T-helper 2 cell treated with Interferon-gamma antibody and Interleukin-4, amounts not matched to agents 100 ng/mL and 5 ng/mL, for 36 hours (primary cell): ENCODE measurements around the gene RIGI. TPM values are rescaled to one million over a fixed set of nuclear protein-coding genes. Genes with fewer than 3 reads are reported as not detected.
"Not testable (repeated sequence)": the region's sequence is repeated elsewhere in the genome, so short reads cannot be mapped to it uniquely, and the experiment has no call there.

Source experiments
- intact Hi-C: fragments of 100-400 bp; cut with micrococcal nuclease; formaldehyde crosslinking; loops from one replicate; pipeline ENCODE4 v1.15.1; 2023
- total RNA-seq: library from RNA; stranded (reverse); gene quantifications from 2 replicates; pipeline ENCODE4 v1.2.3, GENCODE V29; 2022

RIGI gene
- 14.4 and 15.2 TPM in 2 replicates for total RNA-seq

GRCh38 chr9:32526041-32526706 lies at the start of gene RIGI:
RIGI (minus strand) TSS chr9:32526196; CDS start chr9:32526166, 30 bp downstream.
- intact Hi-C loops: loop anchor here (1.0 kb wide), 4 partner anchors 25 to 147 kb away; partner anchors contain the start of genes ACO1 and NDUFB6

- intact Hi-C loops: loop anchor here (5.0 kb wide), 1 partner anchor 592 kb away; the partner anchor contains the start of gene B4GALT1
These were observed 48.9 kb upstream of the RIGI start for GRCh38 chr9:32574858-32575257.

- intact Hi-C loops: loop anchor here (1.0 to 5.0 kb wide), 5 partner anchors 48 to 593 kb away; partner anchors contain the start of genes ACO1, APTX, B4GALT1 and DNAJA1
These were observed 47.8 kb upstream of the RIGI start for GRCh38 chr9:32573821-32574220.

- intact Hi-C loops: loop anchor here (1.0 to 5.0 kb wide), 8 partner anchors 21 to 594 kb away; partner anchors contain the start of genes ACO1, APTX, B4GALT1 and DNAJA1
These were observed 47.0 kb upstream of the RIGI start, which contains the start of gene NDUFB6 for GRCh38 chr9:32572900-32573523. NDUFB6 (minus strand) TSS chr9:32573159; CDS start chr9:32573060, 99 bp downstream.

- intact Hi-C loops: loop anchor here (1.0 to 5.0 kb wide), 4 partner anchors 20 to 595 kb away; partner anchors contain the start of genes B4GALT1, SMIM27 and TOPORS
These were observed 46.2 kb upstream of the RIGI start for GRCh38 chr9:32571969-32572899.

- intact Hi-C loops: loop anchor here (5.0 kb wide), 1 partner anchor 597 kb away; the partner anchor contains the start of gene B4GALT1
These were observed 44.3 kb upstream of the RIGI start for GRCh38 chr9:32570262-32570661.

- intact Hi-C loops: no loop called here
These were observed 40.8 kb upstream of the RIGI start for GRCh38 chr9:32566770-32567169.

GRCh38 chr9:32565967-32566366 lies 40.0 kb upstream of the RIGI start:
- intact Hi-C loops: no loop called here

GRCh38 chr9:32558408-32558934 lies 32.5 kb upstream of the RIGI start:
- intact Hi-C loops: no loop called here

GRCh38 chr9:32554591-32554990 lies 28.6 kb upstream of the RIGI start:
- intact Hi-C loops: loop anchor here (5.0 kb wide), 1 partner anchor 1263 kb away; the partner anchor contains the start of gene UBE2R2

- intact Hi-C loops: loop anchor here (5.0 kb wide), 1 partner anchor 1263 kb away; the partner anchor contains the start of gene UBE2R2
These were observed 28.1 kb upstream of the RIGI start for GRCh38 chr9:32554107-32554506.

GRCh38 chr9:32552172-32552872 lies 26.3 kb upstream of the RIGI start, which contains the start of the genes SMIM27 and TOPORS:
SMIM27 (plus strand) TSS chr9:32552327; CDS start chr9:32552435, 108 bp downstream.
TOPORS (minus strand) TSS chr9:32552586; CDS start chr9:32552436, 150 bp downstream.
- intact Hi-C loops: loop anchor here (1.0 to 5.0 kb wide), 5 partner anchors 20 to 1265 kb away; partner anchors contain the start of genes ACO1, B4GALT1 and UBE2R2

- intact Hi-C loops: loop anchor here (1.0 to 5.0 kb wide), 9 partner anchors 21 to 1266 kb away; partner anchors contain the start of genes ACO1, APTX, B4GALT1 and DNAJA1
These were observed 25.5 kb upstream of the RIGI start for GRCh38 chr9:32551276-32552051.

GRCh38 chr9:32550562-32551275 lies 24.7 kb upstream of the RIGI start:
- intact Hi-C loops: loop anchor here (1.0 to 5.0 kb wide), 5 partner anchors 24 to 1267 kb away; partner anchors contain the start of genes APTX, DNAJA1, RIGI and SMU1

- intact Hi-C loops: loop anchor here (2.0 to 5.0 kb wide), 2 partner anchors 527 to 1267 kb away; partner anchors contain the start of genes SMU1 and UBE2R2
These were observed 24.2 kb upstream of the RIGI start for GRCh38 chr9:32550150-32550561.

- intact Hi-C loops: not testable (repeated sequence)
These were observed 22.2 kb upstream of the RIGI start for GRCh38 chr9:32548213-32548612.

GRCh38 chr9:32545884-32546283 lies 19.9 kb upstream of the RIGI start:
- intact Hi-C loops: no loop called here

GRCh38 chr9:32543047-32543446 lies 17.1 kb upstream of the RIGI start:
- intact Hi-C loops: no loop called here
